Activated naive CD4-positive, alpha-beta T cell treated with anti-CD3 and anti-CD28 coated beads, Interleukin-2, amount 50 U/mL, for 24 hours (primary cell): ENCODE measurements around the gene MSRB1.
"Not testable (repeated sequence)": the region's sequence is repeated elsewhere in the genome, so short reads cannot be mapped to it uniquely, and the experiment has no call there.

Source experiments
- H3K27ac Mint-ChIP-seq: one replicate; pipeline ENCODE4 v1.8.0; 2021; ENCODE audit warnings: mild to moderate bottlenecking, mixed read lengths
- H3K27me3 Mint-ChIP-seq: one replicate; pipeline ENCODE4 v1.8.0; 2021; ENCODE audit warnings: mixed read lengths
- H3K36me3 Mint-ChIP-seq: one replicate; pipeline ENCODE4 v1.8.0; 2021; ENCODE audit warnings: mixed read lengths
- H3K4me1 Mint-ChIP-seq: one replicate; pipeline ENCODE4 v1.8.0; 2021; ENCODE audit warnings: mixed read lengths
- H3K4me3 Mint-ChIP-seq: one replicate; pipeline ENCODE4 v1.8.0; 2021; ENCODE audit warnings: mild to moderate bottlenecking, mixed read lengths
- H3K9me3 Mint-ChIP-seq: one replicate; pipeline ENCODE4 v1.8.0; 2021; ENCODE audit warnings: mixed read lengths

The MSRB1 gene

GRCh38 chr16:1957434-1958142 is 14.6 kb upstream of the MSRB1 start:
- not testable (repeated sequence) for H3K36me3 Mint-ChIP-seq, H3K27ac Mint-ChIP-seq, H3K4me3 Mint-ChIP-seq, H3K9me3 Mint-ChIP-seq, H3K27me3 Mint-ChIP-seq
- H3K4me1 Mint-ChIP-seq, result peaks cover 21% of the 10 kb centered on the region

GRCh38 chr16:1953734-1954133 is 10.7 kb upstream of the MSRB1 start:
- Mint-ChIP-seq H3K36me3 (no peaks in the 10 kb centered on the region), H3K4me1 (no peaks in the 10 kb centered on the region), H3K27ac (no peak overlapping the region), H3K4me3 (no peak overlapping the region), H3K9me3 (no peaks in the 10 kb centered on the region), H3K27me3 (no peaks in the 10 kb centered on the region)

GRCh38 chr16:1950559-1950958 is 7.6 kb upstream of the MSRB1 start:
- no peak overlapping the region for H3K27ac Mint-ChIP-seq

GRCh38 chr16:1950047-1950446 is 7.0 kb upstream of the MSRB1 start:
- Mint-ChIP-seq H3K9me3 (no peaks in the 10 kb centered on the region), H3K4me1 (no peaks in the 10 kb centered on the region), H3K4me3 (no peak overlapping the region), H3K36me3 (no peaks in the 10 kb centered on the region), H3K27me3 (no peaks in the 10 kb centered on the region), H3K27ac (no peak overlapping the region)

More at GRCh38 chr16:1950559-1950958, 7.6 kb upstream of the MSRB1 start:
- Mint-ChIP-seq H3K4me1 (no peaks in the 10 kb centered on the region), H3K4me3 (no peak overlapping the region), H3K36me3 (no peaks in the 10 kb centered on the region), H3K9me3 (no peaks in the 10 kb centered on the region), H3K27me3 (no peaks in the 10 kb centered on the region)

- no peak overlapping the region for H3K4me3 Mint-ChIP-seq
- no peak overlapping the region for H3K27ac Mint-ChIP-seq
- H3K9me3 Mint-ChIP-seq, result no peaks in the 10 kb centered on the region
- no peaks in the 10 kb centered on the region for H3K27me3 Mint-ChIP-seq
- H3K36me3 Mint-ChIP-seq, result no peaks in the 10 kb centered on the region
- peaks cover 1% of the 10 kb centered on the region for H3K4me1 Mint-ChIP-seq
Observed at GRCh38 chr16:1949507-1949906, 6.5 kb upstream of the MSRB1 start.

GRCh38 chr16:1947369-1947670 is 4.3 kb upstream of the MSRB1 start:
- Mint-ChIP-seq H3K27ac (no peak overlapping the region), H3K9me3 (no peaks in the 10 kb centered on the region), H3K36me3 (no peaks in the 10 kb centered on the region), H3K4me1 (peaks cover 10% of the 10 kb centered on the region), H3K4me3 (no peak overlapping the region), H3K27me3 (no peaks in the 10 kb centered on the region)

- Mint-ChIP-seq H3K9me3 (no peaks in the 10 kb centered on the region), H3K4me3 (no peak overlapping the region), H3K36me3 (no peaks in the 10 kb centered on the region), H3K27ac (no peak overlapping the region), H3K4me1 (peaks cover 15% of the 10 kb centered on the region), H3K27me3 (no peaks in the 10 kb centered on the region)
Observed at GRCh38 chr16:1946495-1947368, 3.7 kb upstream of the MSRB1 start.

GRCh38 chr16:1945559-1946391 is 2.8 kb upstream of the MSRB1 start:
- no peak overlapping the region for H3K4me3 Mint-ChIP-seq
- H3K4me1 Mint-ChIP-seq, result peaks cover 19% of the 10 kb centered on the region
- no peaks in the 10 kb centered on the region for H3K9me3 Mint-ChIP-seq
- no peaks in the 10 kb centered on the region for H3K36me3 Mint-ChIP-seq
- H3K27me3 Mint-ChIP-seq, result no peaks in the 10 kb centered on the region
- H3K27ac Mint-ChIP-seq, result no peak overlapping the region

GRCh38 chr16:1944612-1945199 is 1.7 kb upstream of the MSRB1 start:
- peaks cover 19% of the 10 kb centered on the region for H3K4me1 Mint-ChIP-seq
- peak overlapping the region; percentile 82 for H3K4me3 Mint-ChIP-seq
- H3K27me3 Mint-ChIP-seq, result no peaks in the 10 kb centered on the region
- H3K27ac Mint-ChIP-seq, result no peak overlapping the region
- no peaks in the 10 kb centered on the region for H3K9me3 Mint-ChIP-seq
- no peaks in the 10 kb centered on the region for H3K36me3 Mint-ChIP-seq

GRCh38 chr16:1942047-1942809 is 771 bp downstream of the MSRB1 start:
- peaks cover 19% of the 10 kb centered on the region for H3K4me1 Mint-ChIP-seq
- peak overlapping the region; percentile 82 for H3K4me3 Mint-ChIP-seq
- H3K27me3 Mint-ChIP-seq, result no peaks in the 10 kb centered on the region
- H3K9me3 Mint-ChIP-seq, result no peaks in the 10 kb centered on the region
- peaks cover 2% of the 10 kb centered on the region for H3K36me3 Mint-ChIP-seq
- no peak overlapping the region for H3K27ac Mint-ChIP-seq

GRCh38 chr16:1941162-1942046 is 1.6 kb downstream of the MSRB1 start:
- peak overlapping the region; percentile 82 for H3K4me3 Mint-ChIP-seq
- H3K36me3 Mint-ChIP-seq, result peaks cover 2% of the 10 kb centered on the region
- no peaks in the 10 kb centered on the region for H3K27me3 Mint-ChIP-seq
- peaks cover 19% of the 10 kb centered on the region for H3K4me1 Mint-ChIP-seq
- no peaks in the 10 kb centered on the region for H3K9me3 Mint-ChIP-seq
- no peak overlapping the region for H3K27ac Mint-ChIP-seq

GRCh38 chr16:1940273-1941161 is 2.5 kb downstream of the MSRB1 start:
- Mint-ChIP-seq H3K36me3 (peaks cover 2% of the 10 kb centered on the region), H3K27me3 (no peaks in the 10 kb centered on the region), H3K4me1 (peaks cover 19% of the 10 kb centered on the region), H3K9me3 (no peaks in the 10 kb centered on the region), H3K4me3 (no peak overlapping the region), H3K27ac (no peak overlapping the region)

- H3K27ac Mint-ChIP-seq, H3K27me3 Mint-ChIP-seq, H3K4me3 Mint-ChIP-seq, H3K9me3 Mint-ChIP-seq, H3K36me3 Mint-ChIP-seq: not testable (repeated sequence)
- H3K4me1 Mint-ChIP-seq, result peaks cover 19% of the 10 kb centered on the region
Observed at GRCh38 chr16:1939833-1940232, 3.2 kb downstream of the MSRB1 start.
